GM19455 (cell line): ENCODE data around the gene LIPI.
"Not testable (repeated sequence)": the region's sequence is repeated elsewhere in the genome, so short reads cannot be mapped to it uniquely, and the experiment has no call there.

Experiments
- ATAC-seq: cut with Tn5 transposase; IDR thresholded peaks from one replicate; pipeline ENCODE4 v1.9.1; 2021; ENCODE audit not compliant: unreplicated experiment

LIPI gene

GRCh38 chr21:14120091-14120734 lies 90.5 kb downstream of the LIPI start:
- no peak for ATAC-seq

DNA sequence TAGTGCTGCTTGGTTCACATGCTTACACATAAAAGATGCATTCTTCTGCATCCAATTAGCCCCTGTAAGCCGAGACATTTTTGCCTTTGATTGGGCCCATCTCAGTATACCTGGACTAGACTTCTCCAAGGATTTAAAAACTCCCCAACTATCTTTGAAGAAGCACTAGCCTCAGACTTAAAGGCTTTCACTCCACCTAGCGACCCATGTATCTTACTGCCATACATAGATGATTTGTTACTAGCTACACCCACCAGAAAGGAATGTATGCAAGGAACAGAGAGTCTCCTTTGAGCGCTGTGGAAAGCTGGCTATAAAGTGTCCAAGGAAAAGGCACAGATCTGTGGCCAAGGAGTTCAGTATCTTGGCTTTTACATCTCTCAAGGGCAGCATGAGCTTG lies 91.7 kb downstream of the LIPI start:
- ATAC-seq: no peak

DNA sequence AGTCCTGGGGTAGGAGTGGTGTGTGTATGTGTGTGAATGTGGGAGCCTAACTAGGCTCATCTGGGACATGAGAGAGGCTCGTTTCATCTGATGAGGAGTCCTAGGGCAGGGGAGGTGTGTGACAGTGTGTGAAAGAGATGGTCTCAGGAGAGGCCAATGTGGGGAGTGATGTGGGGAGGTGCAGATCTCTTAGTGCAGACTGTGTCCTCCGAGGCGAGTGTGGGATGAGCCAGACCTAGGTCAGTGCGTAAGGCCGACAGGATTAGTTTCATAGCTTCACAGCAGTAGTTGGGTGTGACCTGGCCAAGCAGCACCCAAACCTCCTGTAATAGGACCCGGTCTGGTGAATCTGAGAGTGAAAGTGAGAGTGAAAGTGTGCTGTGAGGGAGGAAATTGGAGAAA lies 94.7 kb downstream of the LIPI start:
- peak; percentile 88 for ATAC-seq

- ATAC-seq: no peak
Observed at GRCh38 chr21:14115646-14116045, 95.1 kb downstream of the LIPI start.

DNA sequence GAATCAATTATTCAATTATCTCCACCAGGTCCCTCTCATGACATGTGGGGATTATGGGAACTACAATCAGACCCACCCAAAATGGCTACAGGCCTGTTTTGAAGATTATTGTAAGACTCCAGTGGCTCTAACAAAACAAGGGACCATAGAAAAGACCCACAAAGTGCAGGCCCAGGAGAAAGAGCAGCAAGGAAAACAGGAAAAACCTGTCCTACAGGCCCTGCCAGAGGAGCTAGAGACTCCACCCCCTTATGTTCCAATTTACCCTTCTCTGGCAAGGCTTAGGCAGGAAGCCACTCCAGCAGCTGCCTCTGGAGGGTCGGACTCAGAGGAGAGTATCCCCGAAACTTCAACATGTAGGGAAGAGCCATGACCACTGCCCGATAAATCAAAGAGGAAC lies 96.5 kb downstream of the LIPI start:
- no peak for ATAC-seq

DNA sequence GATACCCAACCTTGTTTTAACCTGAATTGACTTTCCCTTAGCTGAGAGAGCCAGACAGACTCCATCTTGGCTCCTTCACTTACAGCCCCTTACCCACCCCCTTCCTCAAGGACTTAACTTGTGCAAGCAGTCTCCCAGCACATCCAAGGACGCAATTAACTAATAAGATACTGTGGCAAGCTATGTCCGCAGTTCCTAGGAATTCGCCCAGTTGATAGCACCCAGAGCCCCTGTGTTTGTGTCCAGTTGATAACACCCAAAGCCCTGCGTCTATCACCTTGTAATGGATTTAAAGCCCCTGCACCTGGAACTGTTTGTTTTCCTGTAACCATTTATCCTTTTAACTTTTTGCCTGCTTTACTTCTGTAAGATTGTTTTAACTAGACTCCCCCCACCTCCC lies 106.2 kb downstream of the LIPI start:
- not testable (repeated sequence) for ATAC-seq

- no peak for ATAC-seq
Observed at GRCh38 chr21:14099570-14099969, 111.2 kb downstream of the LIPI start.

DNA sequence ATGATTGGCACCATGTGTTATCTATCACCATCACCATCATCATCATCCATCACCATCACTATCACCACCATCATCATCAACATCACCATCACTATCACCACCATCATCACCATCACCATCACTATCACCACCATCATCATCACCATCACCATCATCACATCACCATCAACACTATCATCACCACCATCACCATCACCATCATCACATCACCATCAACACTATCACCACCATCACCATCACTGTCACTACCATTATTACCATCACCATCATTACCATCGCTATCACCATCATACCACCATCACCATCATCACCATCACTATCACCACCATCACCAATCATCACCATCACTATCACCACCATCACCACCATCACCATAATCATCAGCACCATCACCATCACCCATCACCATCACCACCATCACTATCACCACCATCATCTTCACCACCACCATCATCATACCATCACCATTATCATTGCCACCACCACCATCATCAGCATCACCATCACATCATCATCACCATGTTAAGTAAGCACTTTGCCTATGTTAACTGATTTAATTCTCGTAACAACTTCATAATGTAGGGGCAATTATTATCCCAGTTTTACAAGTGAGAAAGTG lies 112.8 kb downstream of the LIPI start:
- no peak for ATAC-seq

DNA sequence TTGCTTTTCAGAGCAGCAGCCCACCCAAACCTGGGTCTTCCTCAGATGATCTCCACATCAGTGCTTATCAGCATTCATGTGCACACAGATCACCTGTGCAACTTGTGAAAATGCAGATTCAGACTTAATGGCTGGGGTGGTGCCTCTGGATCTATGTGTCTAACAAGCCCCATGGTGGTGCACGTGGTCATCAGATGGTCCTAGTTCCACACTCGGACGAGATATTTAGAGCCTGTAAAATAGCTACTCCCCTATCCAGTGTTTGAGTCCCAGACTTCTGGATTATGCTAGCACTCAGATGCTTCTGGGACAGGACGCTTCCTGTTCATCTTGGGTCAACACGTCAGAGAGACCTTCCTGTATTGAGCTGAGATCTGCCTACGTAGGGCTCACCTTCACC lies 114.2 kb downstream of the LIPI start:
- no peak for ATAC-seq

DNA sequence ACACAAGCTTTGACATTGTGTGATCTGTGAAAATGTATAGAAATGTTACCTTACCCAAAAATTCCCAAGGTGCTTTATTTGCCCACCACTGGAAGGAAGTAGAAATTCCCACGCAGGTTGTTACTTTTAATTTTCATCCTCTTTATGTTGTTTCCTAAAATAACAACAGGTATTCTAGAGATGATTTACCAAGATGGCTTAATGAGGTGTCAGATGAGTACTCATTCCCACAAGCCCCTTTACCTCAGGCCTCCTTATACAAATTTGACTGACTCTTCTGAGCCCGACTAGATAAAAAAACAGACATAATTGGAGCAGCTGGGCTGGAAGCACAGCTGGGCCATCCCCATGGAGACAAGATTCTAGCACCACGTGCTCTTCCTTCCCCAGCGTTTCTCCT lies 114.6 kb downstream of the LIPI start:
- ATAC-seq: no peak

GRCh38 chr21:14095056-14095455 lies 115.7 kb downstream of the LIPI start:
- no peak for ATAC-seq

- ATAC-seq: no peak
Observed at GRCh38 chr21:14092834-14093560, 117.8 kb downstream of the LIPI start.

- not testable (repeated sequence) for ATAC-seq
Observed at GRCh38 chr21:14090184-14090583, 120.6 kb downstream of the LIPI start.

DNA sequence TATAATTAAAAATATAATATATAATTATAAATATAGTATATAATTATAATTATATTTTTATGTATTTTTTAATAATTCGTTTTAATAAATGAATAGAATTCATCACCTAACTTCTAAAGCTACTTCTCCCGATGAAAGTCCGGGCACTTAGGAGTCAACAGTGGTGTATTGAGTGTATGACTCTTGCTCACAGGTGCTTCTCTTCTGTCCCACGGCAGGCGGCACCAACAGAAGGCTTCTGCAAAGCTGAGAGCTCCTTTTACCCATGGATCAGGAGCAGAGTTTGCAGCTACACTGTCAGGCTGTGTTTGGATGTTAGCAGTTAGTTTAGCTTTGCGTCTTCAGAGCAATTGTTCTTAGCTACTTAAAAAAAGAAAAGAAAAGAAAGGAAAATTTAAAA lies 122.4 kb downstream of the LIPI start:
- no peak for ATAC-seq

DNA sequence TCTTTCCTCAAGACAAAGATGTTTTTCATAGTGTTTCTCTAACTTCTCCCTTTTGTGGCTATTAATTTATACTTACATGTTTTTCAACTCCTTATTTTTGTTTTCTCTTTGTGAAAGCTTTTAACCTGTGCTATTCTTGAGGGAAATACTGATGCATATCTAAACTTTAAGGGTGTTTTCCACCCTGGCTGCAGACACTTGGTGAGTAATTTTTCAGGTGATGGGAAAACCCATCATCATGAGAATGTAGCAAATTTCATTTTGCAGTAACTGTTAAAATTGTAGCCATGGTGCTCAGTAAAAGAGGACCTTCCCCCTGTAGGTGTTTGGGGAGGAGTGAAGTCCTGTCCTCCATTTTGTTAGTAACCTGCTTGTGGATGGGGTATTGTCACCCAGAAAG lies 124.2 kb downstream of the LIPI start:
- ATAC-seq: no peak

DNA sequence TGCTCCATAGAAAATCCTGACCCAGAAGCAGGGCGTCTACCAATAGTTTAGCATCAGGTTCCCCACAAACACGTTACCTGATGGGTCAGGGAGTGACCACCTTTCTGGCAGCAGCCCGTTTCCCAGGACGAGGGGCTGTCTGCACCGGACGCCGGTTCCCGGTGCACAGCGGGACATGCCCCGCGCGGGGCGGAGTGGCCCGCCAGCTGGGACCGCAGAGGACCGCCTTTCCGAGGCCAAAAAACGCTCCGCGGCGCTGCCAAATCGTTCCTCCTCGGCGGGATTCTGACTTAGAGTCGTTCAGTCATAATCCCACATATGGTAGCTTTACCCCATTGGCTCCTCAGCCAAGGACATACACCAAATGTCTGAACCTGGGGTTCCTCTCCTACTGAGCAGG lies 126.1 kb downstream of the LIPI start:
- no peak for ATAC-seq

GRCh38 chr21:14084068-14084501 lies 126.7 kb downstream of the LIPI start:
- no peak for ATAC-seq

DNA sequence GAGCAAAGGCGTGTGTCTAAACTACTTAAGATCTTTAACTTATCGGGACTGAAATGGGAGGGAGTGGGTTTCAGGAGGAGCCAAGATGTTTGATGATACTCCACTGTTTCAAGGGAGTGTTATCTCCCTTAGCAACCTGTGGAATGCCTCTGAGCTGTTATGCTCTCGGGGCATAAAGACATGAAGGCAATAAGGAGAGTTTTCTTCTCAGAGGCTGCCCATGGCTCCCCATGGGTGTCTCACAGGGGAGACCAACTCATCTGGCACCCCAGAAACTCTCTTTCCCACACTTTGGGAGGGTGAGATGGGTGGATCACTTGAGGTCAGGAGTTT lies 130.0 kb downstream of the LIPI start:
- ATAC-seq: no peak

GRCh38 chr21:14080040-14080763 lies 130.6 kb downstream of the LIPI start:
- no peak for ATAC-seq

- ATAC-seq: no peak
Observed at GRCh38 chr21:14078746-14079375, 131.9 kb downstream of the LIPI start.

GRCh38 chr21:14076143-14076806 lies 134.5 kb downstream of the LIPI start:
- ATAC-seq: no peak
